ENCODE data around the gene NAALADL1.

The NAALADL1 gene

DNA sequence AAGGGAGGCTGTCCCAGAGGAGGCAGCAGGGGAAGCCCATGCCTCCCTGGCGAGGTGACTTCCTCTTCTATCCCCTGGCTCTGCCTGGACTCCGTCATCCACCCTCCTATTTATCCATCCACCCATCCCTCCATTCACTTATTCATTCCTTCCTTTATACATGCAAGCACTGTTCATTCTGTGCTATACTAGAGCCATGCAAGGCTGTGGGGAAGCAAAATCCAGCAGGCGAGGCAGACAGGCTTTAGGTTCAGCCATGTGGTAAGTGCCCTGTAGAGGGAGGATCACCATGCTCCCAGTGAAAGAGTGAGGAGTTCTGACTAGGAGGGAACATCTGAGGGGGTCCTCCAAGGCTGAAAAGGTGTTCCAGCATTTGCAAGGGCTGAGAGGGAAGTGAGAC, 1.2 kb upstream of the NAALADL1 start:
- no peak; the same call in 2 of the 3 replicates for ATAC-seq
- TF ChIP-seq, protein P1, sequence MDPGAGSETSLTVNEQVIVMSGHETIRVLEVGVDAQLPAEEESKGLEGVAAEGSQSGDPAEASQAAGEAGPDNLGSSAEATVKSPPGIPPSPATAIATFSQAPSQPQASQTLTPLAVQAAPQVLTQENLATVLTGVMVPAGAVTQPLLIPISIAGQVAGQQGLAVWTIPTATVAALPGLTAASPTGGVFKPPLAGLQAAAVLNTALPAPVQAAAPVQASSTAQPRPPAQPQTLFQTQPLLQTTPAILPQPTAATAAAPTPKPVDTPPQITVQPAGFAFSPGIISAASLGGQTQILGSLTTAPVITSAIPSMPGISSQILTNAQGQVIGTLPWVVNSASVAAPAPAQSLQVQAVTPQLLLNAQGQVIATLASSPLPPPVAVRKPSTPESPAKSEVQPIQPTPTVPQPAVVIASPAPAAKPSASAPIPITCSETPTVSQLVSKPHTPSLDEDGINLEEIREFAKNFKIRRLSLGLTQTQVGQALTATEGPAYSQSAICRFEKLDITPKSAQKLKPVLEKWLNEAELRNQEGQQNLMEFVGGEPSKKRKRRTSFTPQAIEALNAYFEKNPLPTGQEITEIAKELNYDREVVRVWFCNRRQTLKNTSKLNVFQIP (CRISPR knock-in tag; IDR thresholded peaks at IDR 0.05; ENCODE audit: borderline replicate concordance, low read depth): no peak
- TF ChIP-seq ESRRG (CRISPR knock-in tag; IDR thresholded peaks at IDR 0.05): no peak
- TF ChIP-seq, protein P2, sequence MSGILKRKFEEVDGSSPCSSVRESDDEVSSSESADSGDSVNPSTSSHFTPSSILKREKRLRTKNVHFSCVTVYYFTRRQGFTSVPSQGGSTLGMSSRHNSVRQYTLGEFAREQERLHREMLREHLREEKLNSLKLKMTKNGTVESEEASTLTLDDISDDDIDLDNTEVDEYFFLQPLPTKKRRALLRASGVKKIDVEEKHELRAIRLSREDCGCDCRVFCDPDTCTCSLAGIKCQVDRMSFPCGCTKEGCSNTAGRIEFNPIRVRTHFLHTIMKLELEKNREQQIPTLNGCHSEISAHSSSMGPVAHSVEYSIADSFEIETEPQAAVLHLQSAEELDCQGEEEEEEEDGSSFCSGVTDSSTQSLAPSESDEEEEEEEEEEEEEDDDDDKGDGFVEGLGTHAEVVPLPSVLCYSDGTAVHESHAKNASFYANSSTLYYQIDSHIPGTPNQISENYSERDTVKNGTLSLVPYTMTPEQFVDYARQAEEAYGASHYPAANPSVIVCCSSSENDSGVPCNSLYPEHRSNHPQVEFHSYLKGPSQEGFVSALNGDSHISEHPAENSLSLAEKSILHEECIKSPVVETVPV (CRISPR knock-in tag; IDR thresholded peaks at IDR 0.05): no peak
- TF ChIP-seq ZNF8 (CRISPR knock-in tag; IDR thresholded peaks at IDR 0.05): no peak
- TF ChIP-seq BACH2 (CRISPR knock-in tag; IDR thresholded peaks at IDR 0.05; ENCODE audit: borderline replicate concordance): no peak
- TF ChIP-seq OSR1 (CRISPR knock-in tag; IDR thresholded peaks at IDR 0.05): no peak
- TF ChIP-seq, protein P3, sequence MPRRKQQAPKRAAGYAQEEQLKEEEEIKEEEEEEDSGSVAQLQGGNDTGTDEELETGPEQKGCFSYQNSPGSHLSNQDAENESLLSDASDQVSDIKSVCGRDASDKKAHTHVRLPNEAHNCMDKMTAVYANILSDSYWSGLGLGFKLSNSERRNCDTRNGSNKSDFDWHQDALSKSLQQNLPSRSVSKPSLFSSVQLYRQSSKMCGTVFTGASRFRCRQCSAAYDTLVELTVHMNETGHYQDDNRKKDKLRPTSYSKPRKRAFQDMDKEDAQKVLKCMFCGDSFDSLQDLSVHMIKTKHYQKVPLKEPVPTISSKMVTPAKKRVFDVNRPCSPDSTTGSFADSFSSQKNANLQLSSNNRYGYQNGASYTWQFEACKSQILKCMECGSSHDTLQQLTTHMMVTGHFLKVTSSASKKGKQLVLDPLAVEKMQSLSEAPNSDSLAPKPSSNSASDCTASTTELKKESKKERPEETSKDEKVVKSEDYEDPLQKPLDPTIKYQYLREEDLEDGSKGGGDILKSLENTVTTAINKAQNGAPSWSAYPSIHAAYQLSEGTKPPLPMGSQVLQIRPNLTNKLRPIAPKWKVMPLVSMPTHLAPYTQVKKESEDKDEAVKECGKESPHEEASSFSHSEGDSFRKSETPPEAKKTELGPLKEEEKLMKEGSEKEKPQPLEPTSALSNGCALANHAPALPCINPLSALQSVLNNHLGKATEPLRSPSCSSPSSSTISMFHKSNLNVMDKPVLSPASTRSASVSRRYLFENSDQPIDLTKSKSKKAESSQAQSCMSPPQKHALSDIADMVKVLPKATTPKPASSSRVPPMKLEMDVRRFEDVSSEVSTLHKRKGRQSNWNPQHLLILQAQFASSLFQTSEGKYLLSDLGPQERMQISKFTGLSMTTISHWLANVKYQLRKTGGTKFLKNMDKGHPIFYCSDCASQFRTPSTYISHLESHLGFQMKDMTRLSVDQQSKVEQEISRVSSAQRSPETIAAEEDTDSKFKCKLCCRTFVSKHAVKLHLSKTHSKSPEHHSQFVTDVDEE (CRISPR knock-in tag; IDR thresholded peaks at IDR 0.05): no peak
- no peak for TF ChIP-seq RARB (CRISPR knock-in tag; IDR thresholded peaks at IDR 0.05)
- TF ChIP-seq, protein P4, sequence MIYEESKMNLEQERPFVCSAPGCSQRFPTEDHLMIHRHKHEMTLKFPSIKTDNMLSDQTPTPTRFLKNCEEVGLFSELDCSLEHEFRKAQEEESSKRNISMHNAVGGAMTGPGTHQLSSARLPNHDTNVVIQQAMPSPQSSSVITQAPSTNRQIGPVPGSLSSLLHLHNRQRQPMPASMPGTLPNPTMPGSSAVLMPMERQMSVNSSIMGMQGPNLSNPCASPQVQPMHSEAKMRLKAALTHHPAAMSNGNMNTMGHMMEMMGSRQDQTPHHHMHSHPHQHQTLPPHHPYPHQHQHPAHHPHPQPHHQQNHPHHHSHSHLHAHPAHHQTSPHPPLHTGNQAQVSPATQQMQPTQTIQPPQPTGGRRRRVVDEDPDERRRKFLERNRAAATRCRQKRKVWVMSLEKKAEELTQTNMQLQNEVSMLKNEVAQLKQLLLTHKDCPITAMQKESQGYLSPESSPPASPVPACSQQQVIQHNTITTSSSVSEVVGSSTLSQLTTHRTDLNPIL (CRISPR knock-in tag; IDR thresholded peaks at IDR 0.05; ENCODE audit: low read depth): no peak
- TF ChIP-seq ZFP3 (CRISPR knock-in tag; IDR thresholded peaks at IDR 0.05): no peak
- no peak for TF ChIP-seq GLIS3 (CRISPR knock-in tag; IDR thresholded peaks at IDR 0.05)
- TF ChIP-seq, protein P5, sequence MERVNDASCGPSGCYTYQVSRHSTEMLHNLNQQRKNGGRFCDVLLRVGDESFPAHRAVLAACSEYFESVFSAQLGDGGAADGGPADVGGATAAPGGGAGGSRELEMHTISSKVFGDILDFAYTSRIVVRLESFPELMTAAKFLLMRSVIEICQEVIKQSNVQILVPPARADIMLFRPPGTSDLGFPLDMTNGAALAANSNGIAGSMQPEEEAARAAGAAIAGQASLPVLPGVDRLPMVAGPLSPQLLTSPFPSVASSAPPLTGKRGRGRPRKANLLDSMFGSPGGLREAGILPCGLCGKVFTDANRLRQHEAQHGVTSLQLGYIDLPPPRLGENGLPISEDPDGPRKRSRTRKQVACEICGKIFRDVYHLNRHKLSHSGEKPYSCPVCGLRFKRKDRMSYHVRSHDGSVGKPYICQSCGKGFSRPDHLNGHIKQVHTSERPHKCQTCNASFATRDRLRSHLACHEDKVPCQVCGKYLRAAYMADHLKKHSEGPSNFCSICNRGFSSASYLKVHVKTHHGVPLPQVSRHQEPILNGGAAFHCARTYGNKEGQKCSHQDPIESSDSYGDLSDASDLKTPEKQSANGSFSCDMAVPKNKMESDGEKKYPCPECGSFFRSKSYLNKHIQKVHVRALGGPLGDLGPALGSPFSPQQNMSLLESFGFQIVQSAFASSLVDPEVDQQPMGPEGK (CRISPR knock-in tag; IDR thresholded peaks at IDR 0.05; ENCODE audit: borderline replicate concordance): no peak
- no peak for TF ChIP-seq SNAI2 (CRISPR knock-in tag; IDR thresholded peaks at IDR 0.05)
- TF ChIP-seq PPARA (CRISPR knock-in tag; IDR thresholded peaks at IDR 0.05; ENCODE audit: borderline replicate concordance): no peak

DNA sequence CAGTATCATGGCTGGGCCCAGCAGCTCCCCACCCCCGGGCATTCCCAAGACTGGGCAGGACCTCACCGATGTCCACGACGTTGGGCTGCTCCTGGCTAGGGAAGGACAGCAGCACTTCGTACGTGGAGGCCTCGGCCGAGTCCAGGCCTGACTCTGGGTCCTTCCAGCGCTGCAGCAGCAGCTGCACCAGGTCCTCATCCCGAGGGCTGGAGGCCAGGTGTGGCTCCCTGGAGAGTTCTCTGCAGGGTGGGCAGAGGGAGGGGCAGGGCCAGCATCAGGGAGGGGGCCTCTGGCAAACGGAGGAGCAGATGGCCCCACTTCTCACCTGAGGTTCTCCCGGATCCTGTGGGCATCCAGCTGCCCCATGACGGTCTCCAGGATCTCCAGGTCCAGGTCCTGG, 341 bp downstream of the NAALADL1 start:
- no peak for ATAC-seq
- TF ChIP-seq TCF4 (CRISPR knock-in tag; IDR thresholded peaks at IDR 0.05; ENCODE audit: borderline replicate concordance) (no peak), ZFP3 (CRISPR knock-in tag; IDR thresholded peaks at IDR 0.05) (no peak), ISL1 (CRISPR knock-in tag; IDR thresholded peaks at IDR 0.05) (no peak), CSDC2 (CRISPR knock-in tag; IDR thresholded peaks at IDR 0.05) (no peak), ZNF70 (CRISPR knock-in tag; IDR thresholded peaks at IDR 0.05) (no peak), ZC3H10 (CRISPR knock-in tag; IDR thresholded peaks at IDR 0.05) (no peak), SNAI2 (CRISPR knock-in tag; IDR thresholded peaks at IDR 0.05) (no peak), GLIS3 (CRISPR knock-in tag; IDR thresholded peaks at IDR 0.05) (no peak), ZNF8 (CRISPR knock-in tag; IDR thresholded peaks at IDR 0.05) (no peak), ZFP30 (CRISPR knock-in tag; IDR thresholded peaks at IDR 0.05) (no peak), TOX (CRISPR knock-in tag; IDR thresholded peaks at IDR 0.05; ENCODE audit: borderline replicate concordance) (no peak), ESRRG (CRISPR knock-in tag; IDR thresholded peaks at IDR 0.05) (no peak), ZNF565 (CRISPR knock-in tag; conservative IDR thresholded peaks at IDR 0.05; ENCODE audit: low read depth) (no peak), OSR1 (CRISPR knock-in tag; IDR thresholded peaks at IDR 0.05) (no peak)
- TF ChIP-seq, protein P1 (CRISPR knock-in tag; IDR thresholded peaks at IDR 0.05; ENCODE audit: borderline replicate concordance, low read depth): no peak
- TF ChIP-seq, protein P2 (CRISPR knock-in tag; IDR thresholded peaks at IDR 0.05): no peak
- TF ChIP-seq, protein P3 (CRISPR knock-in tag; IDR thresholded peaks at IDR 0.05): no peak
- TF ChIP-seq, protein P5 (CRISPR knock-in tag; IDR thresholded peaks at IDR 0.05; ENCODE audit: borderline replicate concordance): no peak
